Measurements from ENCODE around the gene FRS3.
A peak's percentile ranks its signal among the peaks of the same experiment; 100 is the strongest.

Gene FRS3

GRCh38 chr6:41778895-41779294 is 805 bp downstream of the FRS3 start:
- Histone ChIP-seq H3K9me3 (ENCODE audit: control insufficient read depth, insufficient read depth, low read depth, low read length) (no peaks in the 10 kb centered on the region), H3K27ac (ENCODE audit: extremely low read depth, low read depth, low read length) (no peak overlapping the region), H3K4me1 (ENCODE audit: control insufficient read depth, insufficient read depth, low read length) (peaks cover 6% of the 10 kb centered on the region), H3K36me3 (ENCODE audit: control insufficient read depth in 2 of 2, insufficient read depth in 1 of 2, low read length in 2 of 2) (peaks cover 4 to 26% of the 10 kb centered on the region in 2 experiments; a peak in 2 of 3 replicates), H3K4me3 (ENCODE audit: low read depth, low read length) (peak overlapping the region; percentile 59; the same call in 1 of the 2 replicates)
- POLR2A ChIA-PET = interaction anchor here (0.9 kb wide), 1 partner anchor 8 kb away, joined by 4 read pairs; no protein-coding TSS in a partner anchor
- CTCF ChIA-PET = interaction anchor here (0.6 to 5.3 kb wide), 14 partner anchors 8 to 411 kb away, joined by 3 to 73 read pairs (median 4); partner anchors contain the start of genes BYSL, MED20, TFEB and TOMM6
- TF ChIP-seq, protein P1, sequence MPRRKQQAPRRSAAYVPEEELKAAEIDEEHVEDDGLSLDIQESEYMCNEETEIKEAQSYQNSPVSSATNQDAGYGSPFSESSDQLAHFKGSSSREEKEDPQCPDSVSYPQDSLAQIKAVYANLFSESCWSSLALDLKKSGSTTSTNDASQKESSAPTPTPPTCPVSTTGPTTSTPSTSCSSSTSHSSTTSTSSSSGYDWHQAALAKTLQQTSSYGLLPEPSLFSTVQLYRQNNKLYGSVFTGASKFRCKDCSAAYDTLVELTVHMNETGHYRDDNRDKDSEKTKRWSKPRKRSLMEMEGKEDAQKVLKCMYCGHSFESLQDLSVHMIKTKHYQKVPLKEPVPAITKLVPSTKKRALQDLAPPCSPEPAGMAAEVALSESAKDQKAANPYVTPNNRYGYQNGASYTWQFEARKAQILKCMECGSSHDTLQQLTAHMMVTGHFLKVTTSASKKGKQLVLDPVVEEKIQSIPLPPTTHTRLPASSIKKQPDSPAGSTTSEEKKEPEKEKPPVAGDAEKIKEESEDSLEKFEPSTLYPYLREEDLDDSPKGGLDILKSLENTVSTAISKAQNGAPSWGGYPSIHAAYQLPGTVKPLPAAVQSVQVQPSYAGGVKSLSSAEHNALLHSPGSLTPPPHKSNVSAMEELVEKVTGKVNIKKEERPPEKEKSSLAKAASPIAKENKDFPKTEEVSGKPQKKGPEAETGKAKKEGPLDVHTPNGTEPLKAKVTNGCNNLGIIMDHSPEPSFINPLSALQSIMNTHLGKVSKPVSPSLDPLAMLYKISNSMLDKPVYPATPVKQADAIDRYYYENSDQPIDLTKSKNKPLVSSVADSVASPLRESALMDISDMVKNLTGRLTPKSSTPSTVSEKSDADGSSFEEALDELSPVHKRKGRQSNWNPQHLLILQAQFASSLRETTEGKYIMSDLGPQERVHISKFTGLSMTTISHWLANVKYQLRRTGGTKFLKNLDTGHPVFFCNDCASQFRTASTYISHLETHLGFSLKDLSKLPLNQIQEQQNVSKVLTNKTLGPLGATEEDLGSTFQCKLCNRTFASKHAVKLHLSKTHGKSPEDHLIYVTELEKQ (tag by site-specific recombination; IDR thresholded peaks at IDR 0.05; ENCODE audit: borderline replicate concordance) = no peak
- TF ChIP-seq ZNF335 (tag by site-specific recombination; conservative IDR thresholded peaks at IDR 0.05) = peak; percentile 28; the same call in 1 of the 2 replicates

GRCh38 chr6:41777551-41778285 is 2.0 kb downstream of the FRS3 start:
- CTCF ChIA-PET = interaction anchor here (0.7 to 5.3 kb wide), 13 partner anchors 9 to 410 kb away, joined by 3 to 73 read pairs (median 6); partner anchors contain the start of genes BYSL, MED20, TFEB and TOMM6
- H3K27ac ChIP-seq (ENCODE audit: extremely low read depth, low read depth, low read length) = no peak overlapping the region
- POLR2A ChIA-PET = no interaction called here
- H3K9me3 ChIP-seq (ENCODE audit: control insufficient read depth, insufficient read depth, low read depth, low read length) = no peaks in the 10 kb centered on the region
- H3K36me3 ChIP-seq (ENCODE audit: control insufficient read depth in 2 of 2, insufficient read depth in 1 of 2, low read length in 2 of 2) = peaks cover 4 to 33% of the 10 kb centered on the region in 2 experiments; a peak in 2 of 3 replicates
- peaks cover 6% of the 10 kb centered on the region for H3K4me1 ChIP-seq (ENCODE audit: control insufficient read depth, insufficient read depth, low read length)
- TF ChIP-seq ZNF132 (tag by site-specific recombination; IDR thresholded peaks at IDR 0.05; ENCODE audit: borderline replicate concordance) = no peak
- no peak overlapping the region for H3K4me3 ChIP-seq (ENCODE audit: low read depth, low read length)

GRCh38 chr6:41775293-41775882 is 4.3 kb downstream of the FRS3 start:
- Histone ChIP-seq H3K27ac (ENCODE audit: extremely low read depth, low read depth, low read length) (no peak overlapping the region), H3K9me3 (ENCODE audit: control insufficient read depth, insufficient read depth, low read depth, low read length) (no peaks in the 10 kb centered on the region), H3K4me1 (ENCODE audit: control insufficient read depth, insufficient read depth, low read length) (peaks cover 3% of the 10 kb centered on the region; the same call in 1 of the 2 replicates), H3K36me3 (ENCODE audit: control insufficient read depth in 2 of 2, insufficient read depth in 1 of 2, low read length in 2 of 2) (peaks cover 4 to 55% of the 10 kb centered on the region in 2 experiments; a peak in 2 of 3 replicates), H3K4me3 (ENCODE audit: low read depth, low read length) (no peak overlapping the region)
- CTCF ChIA-PET = interaction anchor here (0.6 to 5.3 kb wide), 32 partner anchors 9 to 1178 kb away, joined by 3 to 73 read pairs (median 4); partner anchors contain the start of genes CCND3, TFEB and TOMM6
- POLR2A ChIA-PET = interaction anchor here (1.5 kb wide), 1 partner anchor 41 kb away, joined by 4 read pairs; no protein-coding TSS in a partner anchor
- no peak for TF ChIP-seq ZNF391 (tag by site-specific recombination; IDR thresholded peaks at IDR 0.05; ENCODE audit: borderline replicate concordance, low read depth)
- peak; percentile 80 for TF ChIP-seq SCRT2 (tag by site-specific recombination; IDR thresholded peaks at IDR 0.05)

- Histone ChIP-seq H3K9me3 (ENCODE audit: control insufficient read depth, insufficient read depth, low read depth, low read length) (no peaks in the 10 kb centered on the region), H3K4me3 (ENCODE audit: low read depth, low read length) (no peak overlapping the region), H3K36me3 (ENCODE audit: control insufficient read depth in 2 of 2, insufficient read depth in 1 of 2, low read length in 2 of 2) (peaks cover 4 to 57% of the 10 kb centered on the region in 2 experiments; a peak in 2 of 3 replicates), H3K27ac (ENCODE audit: extremely low read depth, low read depth, low read length) (no peak overlapping the region), H3K4me1 (ENCODE audit: control insufficient read depth, insufficient read depth, low read length) (peaks cover 3% of the 10 kb centered on the region; the same call in 1 of the 2 replicates)
- ChIA-PET CTCF (interaction anchor here (0.6 to 5.3 kb wide), 17 partner anchors 10 to 441 kb away, joined by 3 to 73 read pairs (median 4); partner anchors contain the start of genes TFEB and TOMM6), POLR2A (no interaction called here)
- TF ChIP-seq ZNF521 (tag by site-specific recombination; IDR thresholded peaks at IDR 0.05) (no peak), ZNF623 (tag by site-specific recombination; IDR thresholded peaks at IDR 0.05) (no peak), ZNF416 (tag by site-specific recombination; IDR thresholded peaks at IDR 0.05) (no peak), ZNF311 (tag by site-specific recombination; IDR thresholded peaks at IDR 0.05; ENCODE audit: borderline replicate concordance) (no peak), TCF7L2 (IDR thresholded peaks at IDR 0.05; ENCODE audit: borderline replicate concordance, low read depth, low read length) (no peak), ZSCAN23 (tag by site-specific recombination; IDR thresholded peaks at IDR 0.05) (no peak), ZNF324 (tag by site-specific recombination; IDR thresholded peaks at IDR 0.05) (no peak), ZFP37 (tag by site-specific recombination; IDR thresholded peaks at IDR 0.05) (no peak), ZBTB7A (tag by site-specific recombination; IDR thresholded peaks at IDR 0.05; ENCODE audit: low read depth) (no peak), ZNF558 (tag by site-specific recombination; IDR thresholded peaks at IDR 0.05) (no peak), ZBTB48 (tag by site-specific recombination; IDR thresholded peaks at IDR 0.05) (no peak), ZBTB6 (tag by site-specific recombination; IDR thresholded peaks at IDR 0.05) (no peak), ZSCAN16 (tag by site-specific recombination; IDR thresholded peaks at IDR 0.05) (no peak), ZBTB21 (tag by site-specific recombination; IDR thresholded peaks at IDR 0.05) (no peak), GLI2 (tag by site-specific recombination; IDR thresholded peaks at IDR 0.05; ENCODE audit: borderline replicate concordance, low read depth) (no peak), HOXD13 (CRISPR knock-in tag; IDR thresholded peaks at IDR 0.05; ENCODE audit: borderline replicate concordance) (no peak), ZNF214 (tag by site-specific recombination; IDR thresholded peaks at IDR 0.05; ENCODE audit: borderline replicate concordance) (no peak)
Measured at GRCh38 chr6:41774841-41775240, 4.9 kb downstream of the FRS3 start.
